Mucosa of descending colon (tissue), 3 donors: ENCODE data around the gene ZNF695. TPM values are rescaled to one million over a fixed set of nuclear protein-coding genes. Genes with fewer than 3 reads are reported as not detected.

ENCODE experiments used
- ATAC-seq: fragments of 200-7000 bp; cut with Tn5 transposase; one replicate; pipeline ENCODE4 v1.9.1; 2020; ENCODE audit warnings: mild to moderate bottlenecking, moderate library complexity
- DNase-seq, 3 donors: peaks; one replicate each; pipeline ENCODE4 v3.0.0-alpha.2; 2020
- H3K36me3 ChIP-seq: fragments of 200-600 bp; one replicate; pipeline ENCODE4 v1.8.0; 2021; ENCODE audit warnings: low read depth, mild to moderate bottlenecking
- H3K4me1 ChIP-seq: fragments of 200-600 bp; one replicate; pipeline ENCODE4 v1.8.0; 2021; ENCODE audit warnings: low read depth, mild to moderate bottlenecking
- H3K4me3 ChIP-seq: fragments of 200-600 bp; one replicate; pipeline ENCODE4 v1.8.0; 2021; ENCODE audit warnings: mild to moderate bottlenecking
- H3K9me3 ChIP-seq: fragments of 200-600 bp; one replicate; pipeline ENCODE4 v1.8.0; 2021; ENCODE audit warnings: mild to moderate bottlenecking
- CTCF ChIP-seq: fragments of 200-600 bp; IDR thresholded peaks from one replicate; pipeline ENCODE4 v1.8.0; 2022; ENCODE audit warnings: antibody characterized with exemption, mild to moderate bottlenecking
- intact Hi-C, 2 donors: fragments of 100-400 bp; cut with DNase I in 1 of 2; cut with micrococcal nuclease in 1 of 2; formaldehyde crosslinking; loops; one replicate each; pipeline versions ENCODE4 v1.11.0 to v1.11.1; 2022; cut with DNase I, micrococcal nuclease
- total RNA-seq, 3 donors: library from RNA; stranded (reverse); fragmentation: NEBNext Ultra II Directional in 2 of 3; extraction: Animal tissue kit (Norgen Biotek cat#: 25700) in 2 of 3; gene quantifications; one replicate each; pipeline versions ENCODE4 v1.2.1 to v1.2.4, GENCODE V29; 2021 to 2023
- donor health status: DM: no; HTN: no; CAD: no; lungs with moderate emphysema.
- donor health status: DM: no; HTN: no; CAD: no.
- donor health status: DM: no; HTN: yes; CAD: no.

Gene ZNF695
- total RNA-seq, 3 donors from 2014 or later, result 0.52 to 1.7 (median 0.66) TPM

DNA sequence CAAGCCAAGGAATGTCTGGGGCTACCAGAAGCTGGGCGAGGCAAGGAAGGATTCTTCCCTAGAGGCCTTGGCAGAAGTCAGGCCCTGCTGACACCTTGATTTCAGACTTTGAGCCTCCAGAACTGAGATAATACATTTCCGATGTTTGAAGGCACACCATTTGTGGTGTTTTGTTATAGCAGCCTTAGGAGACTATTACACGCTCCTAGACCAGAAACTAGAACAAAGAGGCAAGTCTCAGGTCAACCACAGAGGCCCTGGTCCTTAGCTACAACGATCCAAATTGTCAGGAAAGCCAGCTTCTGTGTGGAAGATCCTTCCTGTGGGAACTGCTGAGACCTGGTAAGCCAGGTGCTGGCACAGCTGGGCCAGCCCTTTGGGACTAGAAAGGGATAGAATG lies 56.4 kb downstream of the ZNF695 start:
- Histone ChIP-seq H3K4me3 (no peak overlapping the region), H3K4me1 (no peaks in the 10 kb centered on the region), H3K9me3 (no peaks in the 10 kb centered on the region), H3K36me3 (no peaks in the 10 kb centered on the region)
- ATAC-seq (no peak), DNase-seq (no peak)
- TF ChIP-seq CTCF, result no peak
- intact Hi-C loops, result no loop called here

GRCh38 chr1:246949956-246950355 lies 57.9 kb downstream of the ZNF695 start:
- Histone ChIP-seq H3K4me3 (no peak overlapping the region), H3K4me1 (no peaks in the 10 kb centered on the region), H3K9me3 (no peaks in the 10 kb centered on the region), H3K36me3 (no peaks in the 10 kb centered on the region)
- no peak for ATAC-seq
- TF ChIP-seq CTCF, result no peak
- intact Hi-C loops, result no loop called here
- no peak for DNase-seq

- TF ChIP-seq CTCF, result no peak
- Histone ChIP-seq H3K4me3 (no peak overlapping the region), H3K36me3 (no peaks in the 10 kb centered on the region), H3K4me1 (no peaks in the 10 kb centered on the region), H3K9me3 (no peaks in the 10 kb centered on the region)
- intact Hi-C loops, result no loop called here
- ATAC-seq (peak; percentile 59), DNase-seq (peak in 1 of 3 donors; percentile 9)
These were observed 60.6 kb downstream of the ZNF695 start for GRCh38 chr1:246947255-246947654.

GRCh38 chr1:246946366-246946765 lies 61.5 kb downstream of the ZNF695 start:
- H3K9me3 ChIP-seq, result no peaks in the 10 kb centered on the region

More at GRCh38 chr1:246946366-246946765, 61.5 kb downstream of the ZNF695 start:
- H3K4me3 ChIP-seq, result no peak overlapping the region
- DNase-seq (no peak), ATAC-seq (no peak)
- no peak for TF ChIP-seq CTCF
- H3K36me3 ChIP-seq, result no peaks in the 10 kb centered on the region
- H3K4me1 ChIP-seq, result no peaks in the 10 kb centered on the region
- intact Hi-C loops, result no loop called here

Other genes starting within 250 kb of the ZNF695 start
- gene AHCTF1, start 76.1 kb downstream of the ZNF695 start, total RNA-seq, result 10 to 100 TPM; 25.5 to 41.6 (median 27.6) TPM
- gene ZNF670, start 70.8 kb upstream of the ZNF695 start, total RNA-seq, result 1 to 10 TPM; 1.9 to 3.4 (median 2.3) TPM
- gene ZNF669, start 96.3 kb upstream of the ZNF695 start, total RNA-seq, result 1 to 10 TPM; 6.1 to 7.0 (median 6.3) TPM
- gene ZNF124, start 164.0 kb upstream of the ZNF695 start, total RNA-seq, result 10 to 100 TPM; 41.8 to 78.5 (median 61.3) TPM
- gene VN1R5, start 248.0 kb upstream of the ZNF695 start, total RNA-seq, result not detected